Colonic mucosa (tissue), 4 donors: ENCODE data around the gene USP25. TPM values are rescaled to one million over a fixed set of nuclear protein-coding genes. Genes with fewer than 3 reads are reported as not detected.

ENCODE experiments used
- DNase-seq: peaks from one replicate; pipeline ENCODE4 v3.0.0-alpha.2; 2020
- H3K27ac ChIP-seq: fragments of 200-600 bp; one replicate; pipeline ENCODE4 v1.8.0; 2021
- H3K27me3 ChIP-seq: fragments of 200-600 bp; one replicate; pipeline ENCODE4 v1.8.0; 2021
- H3K36me3 ChIP-seq: fragments of 200-600 bp; one replicate; pipeline ENCODE4 v1.8.0; 2021
- H3K4me1 ChIP-seq: fragments of 200-600 bp; one replicate; pipeline ENCODE4 v1.8.0; 2021; ENCODE audit warnings: mild to moderate bottlenecking
- H3K4me3 ChIP-seq: fragments of 200-600 bp; one replicate; pipeline ENCODE4 v1.8.0; 2021
- H3K9ac ChIP-seq, 2 donors: one replicate each; pipeline ENCODE4 v1.7.0; 2013; ENCODE audit warnings: control low read depth in 2 of 2, low read depth in 2 of 2, low read length in 2 of 2
- H3K9me3 ChIP-seq: fragments of 200-600 bp; one replicate; pipeline ENCODE4 v1.8.0; 2021
- CTCF ChIP-seq: fragments of 200-600 bp; IDR thresholded peaks from one replicate; pipeline ENCODE4 v1.8.0; 2022; ENCODE audit warnings: antibody characterized with exemption, mild to moderate bottlenecking
- intact Hi-C: fragments of 100-400 bp; cut with DNase I; formaldehyde crosslinking; loops from one replicate; pipeline ENCODE4 v1.14.1; 2022
- total RNA-seq, 2 donors: library from RNA; stranded (reverse); fragmentation: NEBNext Ultra II Directional in 1 of 2; extraction: Animal tissue kit (Norgen Biotek cat#: 25700) in 1 of 2; gene quantifications; one replicate each; pipeline ENCODE4 v1.2.1, GENCODE V29; 2021
- donor health status: healthy.
- donor health status: DM: no; HTN: no; CAD: no.
- donor health status: DM: no; HTN: no; CAD: no.

USP25 gene
- total RNA-seq, 2 donors from 2014 or later: 30.5 to 46.7 TPM

GRCh38 chr21:15820852-15821379, 91.1 kb downstream of the USP25 start:
- intact Hi-C loops: loop anchor here (10.0 kb wide), 1 partner anchor 86 kb away; no protein-coding TSS in a partner anchor
- no peaks in the 10 kb centered on the region for H3K36me3 ChIP-seq
- H3K9me3 ChIP-seq: no peaks in the 10 kb centered on the region

GRCh38 chr21:15823486-15824150, 93.8 kb downstream of the USP25 start:
- DNase-seq: no peak
- intact Hi-C loops: loop anchor here (10.0 kb wide), 1 partner anchor 89 kb away; no protein-coding TSS in a partner anchor
- no peak overlapping the region for H3K4me3 ChIP-seq
- H3K36me3 ChIP-seq: no peaks in the 10 kb centered on the region
- H3K27me3 ChIP-seq: no peaks in the 10 kb centered on the region
- H3K27ac ChIP-seq: no peak overlapping the region
- TF ChIP-seq CTCF: no peak
- H3K9ac ChIP-seq: no peak overlapping the region
- no peaks in the 10 kb centered on the region for H3K4me1 ChIP-seq
- no peaks in the 10 kb centered on the region for H3K9me3 ChIP-seq

More at GRCh38 chr21:15820852-15821379, 91.1 kb downstream of the USP25 start:
- no peak for DNase-seq
- Histone ChIP-seq H3K27ac (no peak overlapping the region), H3K4me1 (no peaks in the 10 kb centered on the region), H3K9ac (no peak overlapping the region), H3K4me3 (no peak overlapping the region), H3K27me3 (no peaks in the 10 kb centered on the region)
- TF ChIP-seq CTCF: no peak

- intact Hi-C loops: loop anchor here (10.0 kb wide), 1 partner anchor 91 kb away; no protein-coding TSS in a partner anchor
- TF ChIP-seq CTCF: no peak
- H3K4me3 ChIP-seq: no peak overlapping the region
- H3K4me1 ChIP-seq: no peaks in the 10 kb centered on the region
- H3K27me3 ChIP-seq: no peaks in the 10 kb centered on the region
- DNase-seq: no peak
- no peaks in the 10 kb centered on the region for H3K36me3 ChIP-seq
- H3K9me3 ChIP-seq: no peaks in the 10 kb centered on the region
- no peak overlapping the region for H3K9ac ChIP-seq
- no peak overlapping the region for H3K27ac ChIP-seq
Observed at GRCh38 chr21:15825700-15826099, 95.9 kb downstream of the USP25 start.

- DNase-seq: peak; percentile 57
- H3K4me1 ChIP-seq: no peaks in the 10 kb centered on the region
- no peaks in the 10 kb centered on the region for H3K27me3 ChIP-seq
- H3K9ac ChIP-seq: no peak overlapping the region
- H3K27ac ChIP-seq: no peak overlapping the region
- H3K36me3 ChIP-seq: no peaks in the 10 kb centered on the region
- intact Hi-C loops: loop anchor here (10.0 kb wide), 1 partner anchor 91 kb away; no protein-coding TSS in a partner anchor
- H3K4me3 ChIP-seq: no peak overlapping the region
- peak; percentile 39 for TF ChIP-seq CTCF
- H3K9me3 ChIP-seq: no peaks in the 10 kb centered on the region
Observed at GRCh38 chr21:15826147-15826780, 96.5 kb downstream of the USP25 start.

- no peak for TF ChIP-seq CTCF
- intact Hi-C loops: loop anchor here (10.0 kb wide), 1 partner anchor 92 kb away; no protein-coding TSS in a partner anchor
- H3K27ac ChIP-seq: no peak overlapping the region
Observed at GRCh38 chr21:15826908-15827601, 97.3 kb downstream of the USP25 start.

More at GRCh38 chr21:15826908-15827601, 97.3 kb downstream of the USP25 start:
- Histone ChIP-seq H3K9ac (no peak overlapping the region), H3K36me3 (no peaks in the 10 kb centered on the region), H3K4me1 (no peaks in the 10 kb centered on the region), H3K9me3 (no peaks in the 10 kb centered on the region), H3K4me3 (no peak overlapping the region), H3K27me3 (no peaks in the 10 kb centered on the region)
- no peak for DNase-seq
